ENCODE data around the gene DOK6.
"Not testable (repeated sequence)": the region's sequence is repeated elsewhere in the genome, so short reads cannot be mapped to it uniquely, and the experiment has no call there.

DOK6 gene

DNA sequence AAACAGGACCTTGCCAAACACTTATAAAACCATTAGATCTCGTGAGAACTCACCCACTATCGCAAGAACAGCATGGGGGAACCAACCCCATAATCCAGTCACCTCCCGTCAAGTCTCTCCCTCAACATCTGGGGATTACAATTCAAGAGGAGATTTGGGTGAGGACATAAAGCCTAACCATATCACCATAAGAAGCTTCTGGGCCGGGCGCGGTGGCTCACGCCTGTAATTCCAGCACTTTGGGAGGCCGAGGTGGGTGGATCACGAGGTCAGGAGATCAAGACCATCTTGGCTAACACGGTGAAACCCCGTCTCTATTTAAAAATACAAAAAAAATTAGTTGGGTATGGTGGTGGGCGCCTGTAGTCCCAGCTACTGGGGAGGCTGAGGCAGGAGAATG lies 434.3 kb downstream of the DOK6 start:
- not testable (repeated sequence) for DNase-seq

- DNase-seq: no peak
Measured at GRCh38 chr18:69838003-69838402, 437.3 kb downstream of the DOK6 start.

DNA sequence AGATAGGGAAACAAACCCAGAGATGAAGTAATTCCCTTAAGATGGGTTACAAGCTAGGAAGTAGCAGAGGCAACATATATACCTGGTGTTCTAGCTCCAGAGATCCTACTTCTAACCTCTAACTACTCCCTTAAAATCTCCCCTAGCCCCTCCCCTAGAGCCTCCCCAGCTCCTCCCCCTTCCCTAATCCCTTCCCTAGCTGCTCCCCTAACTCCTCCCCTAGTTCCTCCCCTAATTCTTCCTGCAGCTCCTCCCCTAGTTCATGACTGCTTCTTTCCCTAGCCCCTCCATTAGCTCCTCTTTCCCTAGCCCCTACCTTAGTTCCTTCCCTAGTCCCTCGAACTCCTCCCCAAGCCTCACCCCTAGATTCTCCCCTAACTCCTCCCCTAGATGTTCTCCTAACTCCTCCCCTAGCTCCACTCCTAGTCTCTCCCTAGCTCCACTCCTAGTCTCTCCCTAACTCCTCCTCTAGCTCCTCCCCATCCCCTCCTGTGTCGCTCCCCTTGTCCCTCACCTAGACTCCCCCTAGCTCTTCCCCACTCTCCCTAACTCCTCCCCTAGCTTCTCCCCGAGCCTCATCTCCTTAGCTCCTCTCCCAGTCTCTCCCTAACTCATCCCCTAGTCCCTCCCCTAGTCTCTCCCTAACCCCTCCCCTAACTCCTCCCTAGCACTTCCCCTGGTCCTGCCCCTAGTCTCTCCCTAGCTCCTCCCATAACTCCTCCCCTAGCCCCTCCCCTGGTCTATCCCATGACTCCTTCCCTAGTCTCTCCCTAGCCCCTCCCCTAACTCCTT lies 438.1 kb downstream of the DOK6 start:
- DNase-seq: no peak

DNA sequence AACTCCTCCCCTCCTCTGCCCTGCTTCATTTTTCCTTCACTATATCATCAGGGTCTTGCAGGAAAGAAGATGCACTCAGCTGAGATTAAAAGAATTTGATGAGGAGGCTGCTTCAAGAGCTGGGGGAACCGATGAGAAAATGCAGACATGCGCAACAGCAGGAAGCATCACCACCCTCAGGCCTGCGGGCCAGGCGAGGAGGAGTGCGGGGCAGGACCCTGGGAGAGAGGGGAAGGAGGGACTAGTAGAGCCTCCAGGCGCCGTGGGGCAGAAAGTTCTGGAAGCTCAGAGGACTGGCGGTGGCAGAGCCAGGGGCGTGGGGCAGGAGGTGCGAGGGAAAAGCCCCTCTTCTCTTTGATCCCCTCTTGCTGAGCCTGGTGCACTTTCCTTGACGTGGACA lies 438.8 kb downstream of the DOK6 start:
- no peak for DNase-seq

DNA sequence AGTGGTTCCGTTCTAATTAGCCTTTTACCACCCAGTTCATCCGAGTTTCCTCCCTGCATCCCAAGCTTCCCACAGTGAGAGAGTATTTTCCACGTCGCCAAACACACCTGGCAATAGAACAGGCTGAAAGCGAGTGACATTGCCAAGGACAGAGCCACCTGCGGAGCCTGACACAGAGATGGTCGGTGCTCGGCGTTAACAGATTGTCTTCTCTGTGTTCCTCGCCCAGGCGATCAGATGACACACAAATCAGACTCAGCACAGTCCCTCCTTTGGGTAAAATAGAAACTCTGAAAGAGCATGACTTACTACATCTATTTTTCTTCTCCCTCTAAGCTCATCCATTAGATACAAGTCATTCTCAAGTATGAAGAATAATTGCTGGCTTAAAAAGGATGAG lies 439.3 kb downstream of the DOK6 start:
- no peak for DNase-seq

- peak; percentile 8 for DNase-seq
Measured at GRCh38 chr18:69840445-69840844, 439.8 kb downstream of the DOK6 start.

- DNase-seq: no peak
Measured at GRCh38 chr18:69841117-69841516, 440.4 kb downstream of the DOK6 start.

DNA sequence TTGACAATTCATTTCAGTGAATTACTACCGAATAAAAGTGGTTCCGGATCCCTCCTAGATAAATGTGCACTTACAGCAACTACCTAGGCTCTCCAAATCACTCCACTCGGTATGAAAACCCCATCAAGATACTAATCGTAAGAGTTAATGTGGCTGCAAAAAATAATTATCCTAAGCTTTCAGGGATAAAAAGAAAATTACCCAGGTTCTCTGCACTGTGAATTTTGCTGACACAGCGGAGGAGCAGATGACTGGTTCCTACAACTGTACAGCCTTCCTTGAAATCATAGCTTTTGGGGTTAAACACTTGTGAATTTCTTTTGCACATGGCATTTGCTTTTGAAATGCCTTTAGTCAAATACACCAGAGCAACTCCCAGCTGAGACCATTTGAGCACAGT lies 442.3 kb downstream of the DOK6 start:
- DNase-seq: no peak

DNA sequence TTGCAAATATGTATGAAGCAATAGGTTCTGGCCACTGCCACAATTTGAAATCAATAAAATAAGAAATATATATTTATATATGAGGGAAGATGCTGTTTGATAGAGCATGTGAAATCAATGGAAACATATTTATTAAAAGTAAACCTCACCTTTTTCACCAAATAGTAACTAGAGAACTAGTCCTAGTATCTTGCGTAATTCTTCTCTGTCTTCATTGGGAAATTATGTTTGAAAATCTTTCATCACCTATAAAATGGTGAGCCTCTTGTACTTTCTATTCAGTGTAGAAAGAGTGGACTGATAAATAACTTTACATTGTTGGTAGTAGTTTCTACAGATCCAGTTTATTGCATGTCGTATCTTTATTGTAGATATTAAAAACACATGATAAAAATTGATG lies 444.0 kb downstream of the DOK6 start:
- no peak for DNase-seq

DNA sequence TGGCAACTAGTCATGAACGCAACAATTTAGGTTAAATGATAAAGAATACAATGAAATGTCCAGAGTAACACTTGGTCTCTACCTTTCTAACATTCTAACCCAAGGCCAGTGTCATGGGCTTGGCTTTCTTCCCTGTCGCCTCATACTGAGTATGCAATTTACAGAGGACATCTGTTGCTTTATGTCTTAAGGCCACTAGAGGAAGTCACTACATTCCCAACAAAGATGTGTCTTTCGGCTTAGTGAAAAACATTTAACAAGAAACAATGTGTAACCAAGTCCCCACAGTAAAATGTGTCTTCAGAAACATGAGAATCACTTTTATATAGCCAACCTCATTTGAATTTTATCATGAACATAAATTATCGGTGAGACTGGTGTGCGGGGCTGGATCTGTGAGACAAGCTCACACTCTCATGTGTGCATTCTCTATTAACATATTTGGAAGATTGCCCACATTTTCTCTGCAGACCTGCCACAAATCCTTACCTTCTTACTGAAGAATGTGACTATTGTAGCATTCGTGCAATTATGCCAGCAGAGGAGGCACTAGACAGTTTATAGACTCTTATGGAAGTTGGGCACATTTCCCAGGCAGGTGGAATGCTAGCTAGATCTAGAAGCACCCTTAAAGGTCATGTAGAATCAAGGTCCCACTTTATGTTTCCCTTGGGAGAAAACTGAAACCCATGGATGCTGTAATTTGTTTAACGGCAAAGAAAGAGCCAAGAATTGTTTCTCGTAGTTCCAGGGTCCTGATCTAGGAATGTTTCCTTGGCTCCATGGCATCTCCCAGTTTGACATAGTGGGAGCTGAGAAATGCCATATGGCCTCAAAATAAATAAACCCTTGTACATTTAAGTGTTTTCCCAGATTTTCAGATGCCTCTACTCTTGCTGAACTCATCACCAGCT lies 445.2 kb downstream of the DOK6 start:
- DNase-seq: no peak

- DNase-seq: no peak
Measured at GRCh38 chr18:69853051-69853450, 452.4 kb downstream of the DOK6 start.

DNA sequence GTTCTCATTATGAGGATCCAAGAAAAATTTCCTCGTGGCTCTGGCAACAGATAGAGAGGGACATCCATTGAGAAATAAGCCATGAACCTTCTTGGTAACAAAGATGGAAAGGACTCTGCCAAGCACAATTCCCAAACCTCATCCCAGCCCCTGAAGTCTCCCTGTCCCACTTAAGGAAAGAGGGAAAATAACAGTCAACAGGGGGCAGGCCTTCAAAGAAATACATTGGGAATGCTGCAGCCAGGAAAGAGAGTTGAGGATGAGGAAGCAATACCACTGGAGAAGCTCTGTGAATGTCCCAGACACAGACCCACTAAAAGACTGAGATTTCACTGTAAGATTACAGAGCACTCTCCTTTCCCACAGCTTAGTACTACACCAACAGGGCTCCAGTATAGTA lies 453.8 kb downstream of the DOK6 start:
- no peak for DNase-seq

DNA sequence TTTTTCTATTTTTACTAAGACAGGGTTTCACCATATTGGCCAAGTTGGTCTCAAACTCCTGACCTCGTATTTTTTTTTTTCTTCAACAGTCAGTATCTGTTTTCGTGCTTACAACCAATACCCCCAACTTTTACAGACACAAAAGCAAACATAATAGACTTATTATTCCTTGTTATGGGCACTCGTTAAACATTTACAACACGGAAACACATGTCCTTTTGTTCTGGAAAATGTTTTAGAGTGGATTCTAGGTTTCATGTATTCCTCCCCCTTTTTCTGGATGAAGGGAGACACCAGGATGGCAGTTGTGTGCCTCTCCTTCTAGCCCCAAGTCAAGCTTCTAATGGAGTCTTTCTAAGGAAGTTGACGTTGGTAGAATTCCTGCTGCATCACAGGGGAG lies 458.2 kb downstream of the DOK6 start:
- DNase-seq: no peak

DNA sequence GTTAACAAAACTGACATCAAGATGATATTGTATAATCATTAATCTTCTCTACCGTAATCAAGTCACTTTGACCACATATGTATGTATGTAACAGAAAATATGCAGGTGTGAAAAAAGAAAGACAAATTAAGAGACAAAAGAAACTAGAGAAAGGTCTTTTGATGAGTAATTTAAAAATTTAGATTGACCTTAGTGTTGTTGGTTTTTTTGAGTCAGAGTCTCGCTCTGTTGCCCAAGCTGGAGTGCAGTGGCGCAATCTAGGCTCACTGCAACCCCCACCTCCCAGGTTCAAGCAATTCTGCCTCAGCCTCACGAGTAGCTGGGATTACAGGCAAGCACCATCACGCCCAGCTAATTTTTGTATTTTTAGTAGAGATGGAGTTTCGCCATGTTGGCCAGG lies 464.1 kb downstream of the DOK6 start:
- not testable (repeated sequence) for DNase-seq

GRCh38 chr18:69865776-69866175 lies 465.1 kb downstream of the DOK6 start:
- no peak for DNase-seq

DNA sequence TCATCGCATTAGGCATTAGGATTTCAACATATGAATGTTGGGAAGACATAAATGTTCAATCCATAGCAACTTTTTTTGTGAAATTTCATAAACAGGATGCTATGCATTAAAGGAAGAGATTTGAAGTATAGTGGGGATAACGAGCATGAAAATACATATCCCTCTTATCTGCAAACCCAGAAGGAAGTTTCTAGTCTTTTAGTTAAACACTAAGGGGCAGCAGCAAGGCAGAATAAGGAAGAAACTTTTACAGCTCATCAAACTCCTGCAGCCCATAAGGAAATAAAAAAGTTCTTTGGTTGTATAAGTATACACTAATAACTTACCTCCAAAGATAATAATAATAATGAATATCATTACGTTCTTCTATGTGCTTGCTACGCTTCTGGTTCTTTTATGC lies 465.5 kb downstream of the DOK6 start:
- no peak for DNase-seq

DNA sequence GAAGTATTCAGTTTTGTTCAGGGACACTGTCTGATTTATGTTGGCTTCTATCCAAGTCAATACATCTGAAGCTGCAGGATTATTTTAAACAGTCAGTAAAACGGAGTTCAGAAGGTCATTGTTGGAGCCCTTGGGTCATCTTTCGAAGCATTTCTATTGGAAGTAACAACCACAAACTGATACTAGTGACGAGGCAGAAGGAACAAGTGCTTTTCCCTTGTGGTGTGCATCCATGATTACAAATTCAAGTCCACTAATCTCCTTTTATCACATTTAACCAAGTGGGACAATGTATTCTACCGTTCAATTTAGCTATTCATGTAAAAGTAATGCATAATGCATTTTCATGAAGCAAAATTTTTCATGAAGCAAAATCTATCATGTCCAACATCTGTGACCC lies 470.0 kb downstream of the DOK6 start:
- no peak for DNase-seq

- DNase-seq: no peak
Measured at GRCh38 chr18:69871363-69871762, 470.7 kb downstream of the DOK6 start.

DNA sequence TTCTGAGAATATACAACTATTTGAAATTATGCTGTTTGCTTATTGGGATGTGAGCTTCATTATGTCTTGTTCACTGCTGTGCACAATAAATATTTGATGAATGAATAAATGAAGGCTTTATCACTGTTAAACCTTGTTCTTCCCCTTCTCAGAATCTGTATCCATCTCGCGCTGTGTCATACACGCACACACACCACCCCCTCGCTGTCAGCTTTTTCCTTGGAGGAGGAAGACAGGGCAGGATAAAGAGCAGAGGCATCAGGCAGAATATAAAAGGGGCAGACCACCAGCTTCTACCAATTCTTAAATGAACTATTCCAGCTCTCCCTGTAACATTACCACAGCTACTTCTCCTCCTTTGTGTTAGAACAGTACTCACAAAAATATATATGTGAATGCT lies 472.0 kb downstream of the DOK6 start:
- DNase-seq: no peak

DNA sequence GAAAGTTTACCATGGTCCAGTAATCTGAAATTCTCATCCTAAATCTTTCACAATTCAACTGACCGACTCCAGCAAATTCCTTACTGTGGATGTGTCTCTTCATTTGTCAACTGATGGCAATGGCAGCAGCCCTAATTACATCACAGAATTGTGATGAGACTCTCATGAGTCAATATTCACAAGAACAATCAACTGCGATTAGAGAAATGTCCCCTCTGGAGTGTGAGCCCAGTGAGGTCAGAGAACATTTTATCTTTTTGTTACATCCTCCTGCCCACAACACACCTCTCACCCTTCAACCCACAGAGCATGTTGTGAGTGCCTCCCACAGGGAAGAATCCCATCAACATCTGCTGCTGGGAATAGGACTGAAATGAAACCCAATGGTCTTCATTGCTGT lies 473.4 kb downstream of the DOK6 start:
- no peak for DNase-seq

DNA sequence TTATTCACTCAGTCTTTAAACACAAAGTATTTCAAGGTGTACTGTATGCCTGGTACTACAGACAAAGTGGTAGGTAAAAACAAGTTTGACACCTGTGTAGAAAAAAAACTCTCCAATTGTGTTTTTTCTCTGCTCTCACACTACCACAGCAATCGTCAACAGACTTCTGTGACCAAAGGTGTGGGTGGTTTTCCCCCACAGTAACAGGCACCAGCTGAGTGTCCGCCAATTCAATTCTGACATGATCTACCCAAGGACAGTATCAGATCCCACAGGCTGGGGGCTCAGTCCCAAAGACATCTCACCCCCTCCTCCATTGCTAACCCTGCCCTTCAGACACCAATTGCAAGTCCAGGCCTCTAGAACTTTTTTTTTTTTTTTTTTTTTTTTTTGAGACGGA lies 475.8 kb downstream of the DOK6 start:
- DNase-seq: no peak

DNA sequence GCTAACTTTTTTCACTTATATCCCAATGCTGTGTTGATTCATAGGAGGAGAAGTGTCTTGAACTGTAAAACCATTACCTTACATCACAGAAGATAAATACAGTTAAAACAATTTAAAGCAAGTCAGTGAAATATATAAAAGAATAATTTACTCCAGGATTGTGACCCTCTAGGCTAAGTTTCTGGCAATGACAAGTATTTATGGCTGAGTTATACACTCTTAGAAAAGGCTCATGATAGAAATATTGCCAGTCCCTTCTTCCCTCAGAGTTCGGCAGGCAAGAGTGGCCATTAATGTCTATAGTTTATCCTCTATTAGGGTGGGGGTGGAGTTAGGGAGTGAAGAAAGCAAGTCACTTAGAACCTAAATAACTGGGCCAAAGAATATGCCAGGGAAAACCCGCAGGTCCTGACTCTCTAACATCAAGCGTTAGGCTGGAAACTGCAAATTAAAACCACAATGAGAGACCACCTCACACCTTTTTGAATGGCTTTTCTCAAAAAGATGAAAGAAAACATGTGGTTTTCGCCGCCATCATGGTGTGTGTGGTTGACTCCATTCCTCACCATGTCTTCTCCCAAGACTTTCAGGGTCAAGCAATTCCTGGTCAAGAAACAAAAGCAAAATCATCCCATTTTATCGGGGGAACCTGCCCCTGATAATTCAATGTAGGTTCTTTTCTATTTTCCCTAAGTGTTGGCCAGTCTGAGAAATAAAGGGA lies 477.7 kb downstream of the DOK6 start:
- no peak for DNase-seq

DNA sequence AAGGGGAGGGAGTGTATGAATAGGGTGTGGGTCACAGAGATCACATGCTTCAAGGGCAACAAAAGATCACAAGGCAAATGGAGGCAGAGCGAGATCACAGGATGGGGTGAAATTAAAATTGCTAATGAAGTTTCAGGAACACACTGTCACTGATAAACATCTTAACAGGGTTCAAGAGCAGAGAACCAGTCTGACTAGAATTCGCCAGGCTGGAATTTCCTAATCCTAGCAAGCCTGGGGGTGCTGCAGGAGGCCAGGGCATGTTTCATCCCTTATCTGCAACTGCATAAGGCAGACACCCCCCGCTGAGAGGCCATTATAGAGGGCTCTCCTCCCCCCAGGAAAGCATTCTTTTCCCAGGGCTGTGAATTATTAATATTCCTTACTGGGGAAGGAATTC lies 478.4 kb downstream of the DOK6 start:
- not testable (repeated sequence) for DNase-seq

DNA sequence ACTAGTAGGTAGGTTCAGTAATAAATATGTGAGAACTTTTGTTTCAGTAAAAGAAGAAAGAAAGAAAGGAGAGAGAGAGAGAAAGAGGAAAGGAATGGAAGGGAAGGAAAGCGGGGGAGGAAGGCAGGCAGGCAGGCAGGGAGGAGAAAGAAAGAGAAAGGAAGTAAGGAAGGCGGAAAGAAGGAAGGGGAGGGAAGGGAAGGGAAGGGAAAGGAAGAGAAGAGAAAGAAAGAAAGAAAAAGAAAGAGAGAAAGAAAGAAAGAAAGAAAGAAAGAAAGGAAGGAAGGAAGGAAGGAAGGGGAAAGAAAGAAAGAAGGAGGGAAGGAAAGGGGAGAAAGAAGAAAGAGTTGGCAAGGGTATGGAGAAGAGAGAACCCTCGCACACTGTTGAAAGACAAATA lies 479.4 kb downstream of the DOK6 start:
- no peak for DNase-seq
